H1 (cell line): Measurements from ENCODE around the gene MED12L. TPM values are rescaled to one million over a fixed set of nuclear protein-coding genes. Genes with fewer than 3 reads are reported as not detected.
A peak's percentile ranks its signal among the peaks of the same experiment; 100 is the strongest.
"Not testable (repeated sequence)": the region's sequence is repeated elsewhere in the genome, so short reads cannot be mapped to it uniquely, and the experiment has no call there.

ENCODE experiments used
- CTCF ChIA-PET: fragments of 300-600 bp; sonication (Branson Sonifier 250); formaldehyde crosslinking; loops from one replicate; lab custom pipeline; 2021; ENCODE audit not compliant: partially characterized antibody; lab: Charles Lee
- POLR2A ChIA-PET: fragments of 300-600 bp; sonication (Branson Sonifier 250); formaldehyde crosslinking; loops from one replicate; lab custom pipeline; 2021; ENCODE audit warnings: inconsistent platforms; ENCODE audit not compliant: partially characterized antibody; lab: Charles Lee
- DNase-seq, 2 experiments: peaks; one replicate each; pipeline versions ENCODE4 v3.0.0 to v3.0.0-alpha.2; 2010 to 2022; ENCODE audit warnings: low spot score in 2 of 2, low read depth in 1 of 2, mixed read lengths in 1 of 2
- FAIRE-seq: peaks from 2 replicates; lab custom pipeline; 2011; peaks lifted over from hg19 to GRCh38; lab: Jason Lieb, UNC
- H2AFZ ChIP-seq: 2 replicates; pipeline ENCODE4 v1.8.1; 2012; ENCODE audit warnings: low read length, inconsistent platforms
- H2AK5ac ChIP-seq: 2 replicates; pipeline ENCODE4 v1.6.1; 2013; ENCODE audit warnings: low read depth, low read length
- H2BK120ac ChIP-seq: replicated peaks from 2 replicates; pipeline ENCODE3; 2013; ENCODE audit warnings: low read depth, low read length, inconsistent platforms
- H2BK12ac ChIP-seq: 2 replicates; pipeline ENCODE4 v1.6.1; 2013; ENCODE audit warnings: low read depth, low read length
- H2BK15ac ChIP-seq: 2 replicates; pipeline ENCODE4 v1.6.1; 2013; ENCODE audit warnings: low read length
- H2BK20ac ChIP-seq: 2 replicates; pipeline ENCODE4 v1.6.1; 2013; ENCODE audit warnings: low read length
- H2BK5ac ChIP-seq: 2 replicates; pipeline ENCODE4 v1.6.1; 2013; ENCODE audit warnings: low read depth, low read length
- H3K14ac ChIP-seq: 2 replicates; pipeline ENCODE4 v1.6.1; 2013; ENCODE audit warnings: inconsistent platforms; ENCODE audit not compliant: insufficient read length
- H3K18ac ChIP-seq: 2 replicates; pipeline ENCODE4 v1.6.1; 2013; ENCODE audit warnings: low read length; ENCODE audit errors: extremely low read depth
- H3K23ac ChIP-seq: 2 replicates; pipeline ENCODE4 v1.6.1; 2013; ENCODE audit warnings: inconsistent platforms; ENCODE audit not compliant: insufficient read length
- H3K23me2 ChIP-seq: 2 replicates; pipeline ENCODE4 v1.6.1; 2013; ENCODE audit warnings: low read depth, low read length
- H3K27ac ChIP-seq: 2 replicates; pipeline ENCODE4 v1.6.1; 2011; ENCODE audit warnings: low read depth, low read length, inconsistent platforms
- H3K27me3 ChIP-seq, 4 experiments: replicated peaks in 1 of 4; 1 replicate in 1 of 4; 2 replicates in 3 of 4; pipeline versions ENCODE4 v1.6.1 to v1.8.1; 2011 to 2013; ENCODE audit warnings: low read length in 3 of 4, mild to moderate bottlenecking in 3 of 4, inconsistent platforms in 2 of 4, mixed read lengths in 2 of 4, moderate library complexity in 1 of 4; ENCODE audit not compliant: control insufficient read depth in 3 of 4, insufficient read depth in 3 of 4; ENCODE audit errors: extremely low read depth in 1 of 4
- H3K36me3 ChIP-seq, 4 experiments: 2 replicates each; pipeline versions ENCODE4 v1.6.1 to v1.8.1; 2011 to 2013; ENCODE audit warnings: mild to moderate bottlenecking in 4 of 4, low read length in 3 of 4, moderate library complexity in 2 of 4, control low read depth in 1 of 4, inconsistent platforms in 1 of 4; ENCODE audit not compliant: insufficient read depth in 4 of 4, control insufficient read depth in 2 of 4
- H3K4ac ChIP-seq: replicated peaks from 2 replicates; pipeline ENCODE3; 2013; ENCODE audit warnings: low read length, low read depth, mixed read lengths, inconsistent platforms; ENCODE audit not compliant: insufficient read length
- H3K4me1 ChIP-seq, 4 experiments: replicated peaks in 1 of 4; 1 replicate in 1 of 4; 2 replicates in 3 of 4; pipeline versions ENCODE4 v1.6.1 to v1.8.1; 2011 to 2013; ENCODE audit warnings: low read length in 3 of 4, inconsistent platforms in 2 of 4, mixed read lengths in 1 of 4; ENCODE audit not compliant: insufficient read depth in 4 of 4, control insufficient read depth in 3 of 4
- H3K4me2 ChIP-seq, 2 experiments: 2 replicates each; pipeline versions ENCODE4 v1.6.1 to v1.8.1; 2011 to 2013; ENCODE audit warnings: low read depth in 2 of 2, low read length in 2 of 2, control low read depth in 1 of 2, inconsistent platforms in 1 of 2, mild to moderate bottlenecking in 1 of 2; ENCODE audit not compliant: insufficient read depth in 1 of 2
- H3K4me3 ChIP-seq, 4 experiments: fragments of 200-600, 300-600 bp in 1 of 4; sonication (generic), shearing (Covaris generic), sonication (Bioruptor Twin) in 1 of 4; 2 replicates each; pipeline versions ENCODE4 v1.5.1 to v1.8.1; 2011 to 2016; ENCODE audit warnings: low read length in 4 of 4, low read depth in 3 of 4, control low read depth in 2 of 4, inconsistent platforms in 2 of 4, mild to moderate bottlenecking in 2 of 4, mixed read lengths in 1 of 4, moderate library complexity in 1 of 4; ENCODE audit not compliant: insufficient read depth in 2 of 4; ENCODE audit errors: extremely low read depth in 1 of 4
- H3K56ac ChIP-seq: replicated peaks from 2 replicates; pipeline ENCODE3; 2013; ENCODE audit warnings: low read depth, mild to moderate bottlenecking, mixed read lengths, low read length, inconsistent platforms; ENCODE audit not compliant: insufficient read length
- H3K79me1 ChIP-seq: 2 replicates; pipeline ENCODE4 v1.6.1; 2013; ENCODE audit warnings: low read depth, low read length, control low read depth
- H3K79me2 ChIP-seq, 2 experiments: 2 replicates each; pipeline versions ENCODE4 v1.6.1 to v1.8.1; 2012 to 2013; ENCODE audit warnings: low read length in 2 of 2, mild to moderate bottlenecking in 2 of 2, inconsistent platforms in 1 of 2; ENCODE audit not compliant: insufficient read depth in 2 of 2, control insufficient read depth in 1 of 2
- H3K9ac ChIP-seq, 4 experiments: replicated peaks in 1 of 4; 1 replicate in 1 of 4; 2 replicates in 3 of 4; pipeline versions ENCODE4 v1.6.1 to v1.8.1; 2011 to 2013; ENCODE audit warnings: low read depth in 3 of 4, low read length in 3 of 4, control low read depth in 2 of 4, mild to moderate bottlenecking in 2 of 4, moderate library complexity in 2 of 4, inconsistent platforms in 1 of 4; ENCODE audit errors: extremely low read depth in 1 of 4
- H3K9me3 ChIP-seq, 2 experiments: 2 replicates each; pipeline versions ENCODE4 v1.6.1 to v1.8.1; 2012 to 2013; ENCODE audit warnings: mild to moderate bottlenecking in 2 of 2, moderate library complexity in 2 of 2, control low read depth in 1 of 2, inconsistent platforms in 1 of 2, low read depth in 1 of 2, low read length in 1 of 2, mixed read lengths in 1 of 2; ENCODE audit not compliant: insufficient read depth in 2 of 2
- H4K20me1 ChIP-seq, 2 experiments: replicated peaks in 1 of 2; 2 replicates each; pipeline versions ENCODE3 to v1.8.1; 2011 to 2013; ENCODE audit warnings: inconsistent platforms in 2 of 2, low read length in 2 of 2, mild to moderate bottlenecking in 1 of 2; ENCODE audit not compliant: insufficient read depth in 2 of 2, control insufficient read depth in 1 of 2
- H4K5ac ChIP-seq: 2 replicates; pipeline ENCODE4 v1.6.1; 2013; ENCODE audit warnings: low read length, low read depth, mixed read lengths, inconsistent platforms; ENCODE audit not compliant: insufficient read length
- H4K8ac ChIP-seq: 2 replicates; pipeline ENCODE4 v1.8.0; 2013; ENCODE audit warnings: mild to moderate bottlenecking, moderate library complexity, low read length, inconsistent platforms; ENCODE audit not compliant: insufficient read depth; ENCODE audit errors: extremely low read depth
- H4K91ac ChIP-seq: replicated peaks from 2 replicates; pipeline ENCODE3; 2013; ENCODE audit warnings: low read length, mixed read lengths, inconsistent platforms; ENCODE audit not compliant: insufficient read length
- NANOG ChIP-seq: IDR thresholded peaks from 2 replicates; pipeline ENCODE4 v1.6.1; 2011; ENCODE audit warnings: low read length, low read depth, mild to moderate bottlenecking, inconsistent platforms; ENCODE audit not compliant: insufficient read depth, poor library complexity, severe bottlenecking
- WGBS, 2 experiments: shearing (Covaris generic) in 1 of 2; methylation state at CpG; one replicate each; pipeline versions ENCODE4 v1.1.6 to v1.1.7; 2013 to 2015; ENCODE audit warnings: low lambda C conversion rate in 2 of 2, mixed read lengths in 2 of 2, inconsistent platforms in 1 of 2, low coverage in 1 of 2, missing lambda C conversion rate in 1 of 2; ENCODE audit not compliant: insufficient replicate concordance in 2 of 2, insufficient coverage in 1 of 2, insufficient read length in 1 of 2; ENCODE audit errors: extremely low coverage in 1 of 2, missing lambda C conversion rate in 1 of 2; 5-methylcytosine and 5-hydroxymethylcytosine counted together
- polyA plus RNA-seq, 7 experiments: library from polyadenylated mRNA; depleted of rRNA in 3 of 7; stranded (reverse) in 5 of 7; unstranded in 2 of 7; fragments of >200 nt in 5 of 7; fragments of 200-250 nt in 2 of 7; gene quantifications; 1 replicate in 5 of 7; 2 replicates in 1 of 7; 4 replicates in 1 of 7; pipeline versions ENCODE4 v1.2.1 to v1.2.3, GENCODE V29; 2011 to 2013; ENCODE audit warnings: missing spikeins in 2 of 7, mixed read lengths in 2 of 7
- total RNA-seq: library from RNA; stranded (reverse); fragmentation: NEBNext Ultra II Directional; extraction: Animal tissue kit (Norgen Biotek cat#: 25700); gene quantifications from 2 replicates; pipeline ENCODE4 v1.2.1, GENCODE V29; 2021
- TF ChIP-seq, protein P1 (sequence below): IDR thresholded peaks from 2 replicates; pipeline ENCODE4 v1.6.1; 2012; ENCODE audit warnings: low read length, inconsistent platforms

The MED12L gene
- total and polyA plus RNA-seq, 2 of the 8 experiments (the other 6 are each of a cell fraction or from before 2014, with no cell fraction given) = 3.6 to 26.2 TPM

DNA sequence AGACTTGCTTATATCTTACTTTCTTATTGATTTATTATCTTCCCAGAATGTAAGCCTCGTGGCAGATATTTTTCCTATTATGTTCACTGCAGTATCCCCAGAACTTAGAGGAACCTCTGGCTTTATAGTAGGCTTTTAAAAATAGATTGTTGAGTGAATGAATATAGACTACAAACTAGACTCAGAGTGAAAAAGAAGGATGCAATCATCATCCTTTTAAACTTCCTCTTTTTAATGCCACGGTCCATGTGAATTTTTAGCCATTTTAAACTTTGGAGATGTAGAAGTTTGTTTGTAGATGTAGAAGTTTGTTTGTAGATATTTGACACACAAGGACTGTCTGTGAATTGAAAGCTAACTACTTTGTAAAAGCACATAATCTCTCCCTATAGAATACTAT is 306.3 kb downstream of the MED12L start (continued):
- TF ChIP-seq, protein P1, sequence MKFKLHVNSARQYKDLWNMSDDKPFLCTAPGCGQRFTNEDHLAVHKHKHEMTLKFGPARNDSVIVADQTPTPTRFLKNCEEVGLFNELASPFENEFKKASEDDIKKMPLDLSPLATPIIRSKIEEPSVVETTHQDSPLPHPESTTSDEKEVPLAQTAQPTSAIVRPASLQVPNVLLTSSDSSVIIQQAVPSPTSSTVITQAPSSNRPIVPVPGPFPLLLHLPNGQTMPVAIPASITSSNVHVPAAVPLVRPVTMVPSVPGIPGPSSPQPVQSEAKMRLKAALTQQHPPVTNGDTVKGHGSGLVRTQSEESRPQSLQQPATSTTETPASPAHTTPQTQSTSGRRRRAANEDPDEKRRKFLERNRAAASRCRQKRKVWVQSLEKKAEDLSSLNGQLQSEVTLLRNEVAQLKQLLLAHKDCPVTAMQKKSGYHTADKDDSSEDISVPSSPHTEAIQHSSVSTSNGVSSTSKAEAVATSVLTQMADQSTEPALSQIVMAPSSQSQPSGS = no peak
- TF ChIP-seq NANOG = no peak

DNA sequence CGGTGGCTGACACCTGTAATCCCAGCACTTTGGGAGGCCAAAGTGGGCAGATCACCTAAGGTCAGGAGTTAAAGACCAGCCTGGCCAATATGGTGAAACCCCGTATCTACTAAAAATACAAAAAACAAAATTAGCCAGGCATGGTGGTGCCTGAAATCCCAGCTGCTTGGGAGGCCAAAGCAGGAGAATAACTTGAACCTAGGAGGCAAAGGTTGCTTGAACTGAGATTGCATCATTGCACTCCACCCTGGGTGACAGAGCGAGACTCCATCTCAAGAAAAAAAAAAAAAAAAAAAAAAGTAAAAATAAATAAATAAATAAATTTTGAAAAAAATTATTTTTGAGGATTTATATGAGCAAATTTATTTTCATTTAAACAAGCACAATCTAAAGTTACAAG is 306.7 kb downstream of the MED12L start:
- H2BK12ac ChIP-seq, H2AFZ ChIP-seq, H3K4me1 ChIP-seq, H3K27ac ChIP-seq, H3K4me2 ChIP-seq, FAIRE-seq, H4K20me1 ChIP-seq, H3K4ac ChIP-seq, H2BK20ac ChIP-seq, H3K9me3 ChIP-seq, H3K9ac ChIP-seq, H3K4me3 ChIP-seq, H3K27me3 ChIP-seq, H2BK120ac ChIP-seq, H3K14ac ChIP-seq, DNase-seq, H2BK5ac ChIP-seq, H3K18ac ChIP-seq, H3K79me2 ChIP-seq, H4K8ac ChIP-seq, H2AK5ac ChIP-seq, H4K91ac ChIP-seq, H3K23ac ChIP-seq, H3K56ac ChIP-seq, POLR2A ChIA-PET, H2BK15ac ChIP-seq, H3K79me1 ChIP-seq, H3K23me2 ChIP-seq: not testable (repeated sequence)
- peaks cover 0 to 17% (median 1%) of the 10 kb centered on the region in 4 experiments; a peak in 5 of 8 replicates for H3K36me3 ChIP-seq
- 73% methylated on average over 3 of the region's 3 CpGs; no CpG with 5 or more reads in 1 of the 2 experiments for WGBS, 2 experiments
- peak overlapping the region; percentile 36 for H4K5ac ChIP-seq
- CTCF ChIA-PET = interaction anchor here (1.0 kb wide), 1 partner anchor 13 kb away, joined by 3 read pairs; no protein-coding TSS in a partner anchor
